Measurements from ENCODE around the gene SH2B3.
"Not testable (repeated sequence)": the region's sequence is repeated elsewhere in the genome, so short reads cannot be mapped to it uniquely, and the experiment has no call there.

The SH2B3 gene

GRCh38 chr12:111457577-111457976 is 51.9 kb downstream of the SH2B3 start:
- DNase-seq (ENCODE audit: low read depth in 2 of 2), result no peak

GRCh38 chr12:111458546-111459172 is 52.9 kb downstream of the SH2B3 start:
- no peak for DNase-seq (ENCODE audit: low read depth in 2 of 2)

DNA sequence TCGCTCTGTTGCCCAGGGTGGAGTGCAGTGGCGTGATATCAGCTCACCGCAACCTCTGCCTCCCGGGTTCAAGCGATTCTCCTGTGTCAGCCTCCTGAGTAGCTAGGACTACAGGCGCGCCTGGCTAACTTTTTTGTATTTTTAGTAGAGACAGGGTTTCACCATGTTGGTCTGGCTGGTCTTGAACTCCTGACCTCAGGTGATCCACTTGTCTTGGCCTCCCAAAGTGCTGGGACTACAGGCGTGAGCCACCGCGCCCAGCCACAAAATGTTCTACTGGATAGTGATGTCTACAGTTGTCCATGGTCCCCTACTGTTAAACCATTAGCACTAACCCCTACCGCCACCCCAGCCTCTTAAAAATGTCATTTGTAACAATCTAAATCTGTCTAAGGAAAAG is 54.4 kb downstream of the SH2B3 start:
- not testable (repeated sequence) for DNase-seq (ENCODE audit: low read depth in 2 of 2)

DNA sequence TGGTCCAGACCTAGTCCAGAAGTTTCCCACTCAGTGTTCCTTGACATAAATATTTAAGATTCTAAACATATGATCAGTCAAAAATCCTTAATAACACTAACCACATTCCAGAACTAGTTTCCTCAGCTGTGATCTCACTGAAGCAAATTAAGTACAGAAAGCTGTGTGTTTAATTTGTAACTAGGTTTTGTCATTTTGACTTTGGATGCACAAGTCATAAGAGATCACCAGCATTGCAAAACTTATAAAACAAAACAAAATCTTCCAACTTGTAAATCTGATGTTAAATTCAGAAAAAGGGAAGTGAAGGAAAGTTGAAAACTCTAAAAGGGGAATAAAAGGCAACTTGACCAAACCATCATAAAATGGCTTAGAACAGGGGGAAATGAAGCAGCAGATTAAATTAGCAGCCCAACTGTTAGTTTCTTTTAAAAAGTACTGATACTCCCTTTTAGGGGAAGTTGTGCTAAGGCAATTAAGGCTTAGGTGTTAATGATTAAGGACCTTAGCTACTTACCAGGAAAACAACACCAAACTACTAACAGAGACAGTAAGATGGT is 56.6 kb downstream of the SH2B3 start:
- DNase-seq (ENCODE audit: low read depth in 2 of 2), result no peak

GRCh38 chr12:111467092-111467856 is 61.6 kb downstream of the SH2B3 start:
- DNase-seq (ENCODE audit: low read depth in 2 of 2), result no peak

- DNase-seq (ENCODE audit: low read depth in 2 of 2), result no peak
Observed at GRCh38 chr12:111467857-111468241, 62.1 kb downstream of the SH2B3 start.

DNA sequence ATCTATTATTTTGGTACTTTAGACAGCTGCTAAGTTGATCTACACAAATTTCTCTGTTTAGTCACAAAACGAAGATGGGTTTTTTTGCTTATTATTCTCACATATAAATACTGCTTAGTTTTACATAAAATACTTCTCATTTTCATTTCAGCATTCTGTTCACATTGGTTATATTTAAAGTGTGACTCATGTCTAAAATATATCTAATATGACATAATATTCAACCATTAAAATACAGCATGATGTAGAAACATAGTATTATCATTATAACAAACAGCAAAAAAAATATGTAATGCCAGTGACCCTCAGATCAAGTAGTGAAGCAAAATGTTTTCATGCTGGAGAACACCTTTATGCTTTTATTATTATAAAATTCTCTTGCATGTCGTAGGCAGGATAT is 63.7 kb downstream of the SH2B3 start:
- DNase-seq (ENCODE audit: low read depth in 2 of 2), result no peak

GRCh38 chr12:111471236-111471635 is 65.5 kb downstream of the SH2B3 start:
- DNase-seq (ENCODE audit: low read depth in 2 of 2), result no peak

GRCh38 chr12:111482462-111482861 is 76.7 kb downstream of the SH2B3 start:
- DNase-seq (ENCODE audit: low read depth in 2 of 2), result no peak

- DNase-seq (ENCODE audit: low read depth in 2 of 2), result no peak
Observed at GRCh38 chr12:111488271-111488670, 82.5 kb downstream of the SH2B3 start.

- DNase-seq (ENCODE audit: low read depth in 2 of 2), result no peak
Observed at GRCh38 chr12:111488798-111489197, 83.1 kb downstream of the SH2B3 start.

GRCh38 chr12:111492979-111493378 is 87.3 kb downstream of the SH2B3 start:
- not testable (repeated sequence) for DNase-seq (ENCODE audit: low read depth in 2 of 2)

DNA sequence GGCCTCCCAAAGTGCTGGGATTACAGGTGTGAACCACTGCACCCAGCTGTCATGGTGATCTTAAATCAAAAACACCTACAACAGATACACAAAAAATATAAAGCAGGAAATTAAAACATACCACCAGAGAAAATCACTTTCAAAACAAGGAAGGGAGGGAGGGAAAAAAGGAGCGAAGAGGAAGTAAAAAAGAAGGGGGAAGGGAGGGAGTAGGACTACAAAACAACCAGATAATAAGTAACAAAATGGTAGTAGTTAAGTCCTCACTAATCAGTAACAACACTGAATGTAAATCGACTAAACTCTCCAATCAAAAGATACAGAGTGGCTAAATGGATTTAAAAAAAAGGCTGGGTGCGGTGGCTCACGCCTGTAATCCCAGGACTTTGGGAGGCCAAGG is 89.0 kb downstream of the SH2B3 start:
- no peak for DNase-seq (ENCODE audit: low read depth in 2 of 2)
